ENCODE results near the gene CLCN6. TPM values are rescaled to one million over a fixed set of nuclear protein-coding genes. Genes with fewer than 3 reads are reported as not detected.

The CLCN6 gene
- total RNA-seq, 4 donors from 2014 or later = 14.6 to 31.5 (median 22.7) TPM

GRCh38 chr1:11854519-11854918 lies 48.5 kb downstream of the CLCN6 start:
- H3K27me3 ChIP-seq = peaks cover 3 to 5% of the 10 kb centered on the region in 2 donors
- TF ChIP-seq CTCF (IDR thresholded peaks at IDR 0.05) (no peak), POLR2A (IDR thresholded peaks at IDR 0.05) (no peak)
- intact Hi-C loops (cut with DNase I; ENCODE audit: low total_unique reads) = no loop called here
- H3K9me3 ChIP-seq = no peaks in the 10 kb centered on the region
- DNase-seq = no peak
- H3K36me3 ChIP-seq = no peaks in the 10 kb centered on the region
- H3K27ac ChIP-seq = no peak overlapping the region
- H3K4me1 ChIP-seq = no peaks in the 10 kb centered on the region
- H3K4me3 ChIP-seq = no peak overlapping the region

- Histone ChIP-seq H3K27me3 (peaks cover 3 to 11% of the 10 kb centered on the region in 2 donors), H3K4me3 (no peak overlapping the region), H3K9me3 (no peaks in the 10 kb centered on the region), H3K27ac (no peak overlapping the region), H3K36me3 (no peaks in the 10 kb centered on the region), H3K4me1 (no peaks in the 10 kb centered on the region)
- TF ChIP-seq POLR2A (IDR thresholded peaks at IDR 0.05) = no peak
- TF ChIP-seq CTCF (IDR thresholded peaks at IDR 0.05) = no peak
- no peak for DNase-seq
- intact Hi-C loops (cut with DNase I; ENCODE audit: low total_unique reads) = no loop called here
Measured at GRCh38 chr1:11855430-11855829, 49.4 kb downstream of the CLCN6 start.

- Histone ChIP-seq H3K36me3 (no peaks in the 10 kb centered on the region), H3K9me3 (no peaks in the 10 kb centered on the region), H3K4me3 (no peak overlapping the region), H3K27me3 (peaks cover 3 to 14% of the 10 kb centered on the region in 2 donors), H3K4me1 (no peaks in the 10 kb centered on the region), H3K27ac (no peak overlapping the region)
- intact Hi-C loops (cut with DNase I; ENCODE audit: low total_unique reads) = no loop called here
- no peak for DNase-seq
- TF ChIP-seq CTCF (IDR thresholded peaks at IDR 0.05) = no peak
- no peak for TF ChIP-seq POLR2A (IDR thresholded peaks at IDR 0.05)
Measured at GRCh38 chr1:11856698-11857097, 50.7 kb downstream of the CLCN6 start.

GRCh38 chr1:11857164-11857851 lies 51.3 kb downstream of the CLCN6 start:
- Histone ChIP-seq H3K4me1 (no peaks in the 10 kb centered on the region), H3K9me3 (no peaks in the 10 kb centered on the region), H3K4me3 (no peak overlapping the region), H3K27me3 (peaks cover 3 to 17% of the 10 kb centered on the region in 2 donors), H3K27ac (no peak overlapping the region), H3K36me3 (no peaks in the 10 kb centered on the region)
- TF ChIP-seq CTCF (IDR thresholded peaks at IDR 0.05) = no peak
- no peak for TF ChIP-seq POLR2A (IDR thresholded peaks at IDR 0.05)
- intact Hi-C loops (cut with DNase I; ENCODE audit: low total_unique reads) = no loop called here
- no peak for DNase-seq

- Histone ChIP-seq H3K4me3 (no peak overlapping the region), H3K36me3 (no peaks in the 10 kb centered on the region), H3K27ac (no peak overlapping the region), H3K27me3 (peaks cover 3 to 17% of the 10 kb centered on the region in 2 donors), H3K4me1 (no peaks in the 10 kb centered on the region), H3K9me3 (no peaks in the 10 kb centered on the region)
- intact Hi-C loops (cut with DNase I; ENCODE audit: low total_unique reads) = no loop called here
- no peak for DNase-seq
- no peak for TF ChIP-seq POLR2A (IDR thresholded peaks at IDR 0.05)
- TF ChIP-seq CTCF (IDR thresholded peaks at IDR 0.05) = no peak
Measured at GRCh38 chr1:11858158-11858557, 52.2 kb downstream of the CLCN6 start.

Measured in uterus (tissue), 4 donors.